Panc1 (cell line): ENCODE measurements around the gene CCR9. TPM values are rescaled to one million over a fixed set of nuclear protein-coding genes. Genes with fewer than 3 reads are reported as not detected.

Experiments
- ATAC-seq: fragments of 200-7000 bp; cut with Tn5 transposase; 2 replicates; pipeline ENCODE4 v1.9.1; 2020; ENCODE audit warnings: mild to moderate bottlenecking, moderate library complexity
- BruUV-seq: library from RNA; stranded (reverse); fragments of 400-500 nt; replicated peaks from 2 replicates; lab custom pipeline; 2021; lab: Mats Ljungman, UMichigan
- CTCF ChIA-PET: fragments of 300-600 bp; sonication (Branson Sonifier 250); formaldehyde crosslinking; loops from one replicate; lab custom pipeline; 2022; ENCODE audit warnings: antibody characterized with exemption; lab: Charles Lee
- POLR2A ChIA-PET: fragments of 300-600 bp; sonication (Branson Sonifier 250); formaldehyde crosslinking; loops from one replicate; lab custom pipeline; 2022; ENCODE audit warnings: antibody characterized with exemption; lab: Charles Lee
- DNase-seq: peaks from one replicate; pipeline ENCODE4 v3.0.0-alpha.2; 2010; ENCODE audit warnings: low read depth, low spot score
- H3K27ac ChIP-seq: 2 replicates; pipeline ENCODE4 v1.5.1; 2011; ENCODE audit warnings: mild to moderate bottlenecking, low read length, inconsistent platforms
- H3K27me3 ChIP-seq: fragments of 200-500 bp; sonication (Bioruptor generic); 2 replicates; pipeline ENCODE4 v1.6.0; 2014; ENCODE audit warnings: low read length, inconsistent platforms; ENCODE audit not compliant: control insufficient read depth, insufficient read depth
- H3K36me3 ChIP-seq: fragments of 200-500 bp; sonication (Bioruptor generic); 2 replicates; pipeline ENCODE4 v1.5.1; 2014; ENCODE audit warnings: inconsistent platforms, mild to moderate bottlenecking, low read length, moderate library complexity; ENCODE audit not compliant: control insufficient read depth, insufficient read depth
- H3K4me1 ChIP-seq: 2 replicates; pipeline ENCODE4 v1.5.1; 2011; ENCODE audit warnings: inconsistent platforms, mild to moderate bottlenecking, low read length, moderate library complexity; ENCODE audit not compliant: control insufficient read depth, insufficient read depth
- H3K4me3 ChIP-seq, 2 experiments: 2 replicates each; pipeline ENCODE4 v1.5.1; 2011 to 2012; ENCODE audit warnings: low read depth in 2 of 2, low read length in 2 of 2, mild to moderate bottlenecking in 2 of 2, inconsistent platforms in 1 of 2, moderate library complexity in 1 of 2
- H3K9me3 ChIP-seq: fragments of 200-500 bp; sonication (Bioruptor generic); 2 replicates; pipeline ENCODE4 v1.5.1; 2014; ENCODE audit warnings: low read depth, mild to moderate bottlenecking, inconsistent platforms, low read length, moderate library complexity; ENCODE audit not compliant: control insufficient read depth, insufficient read depth
- CTCF ChIP-seq: fragments of 450-650 bp; IDR thresholded peaks from 2 replicates; pipeline ENCODE4 v1.5.1; 2017; ENCODE audit warnings: mild to moderate bottlenecking
- POLR2AphosphoS5 ChIP-seq: IDR thresholded peaks from 2 replicates; pipeline ENCODE4 v1.6.1; 2012; ENCODE audit warnings: mild to moderate bottlenecking, low read depth, low read length, moderate library complexity
- REST ChIP-seq, 2 experiments: IDR thresholded peaks; 2 replicates each; pipeline ENCODE4 v1.6.1; 2011 to 2012; ENCODE audit warnings: low read depth in 2 of 2, control low read depth in 1 of 2, low read length in 1 of 2, mild to moderate bottlenecking in 1 of 2, moderate library complexity in 1 of 2; ENCODE audit not compliant: insufficient read depth in 1 of 2
- SIN3A ChIP-seq: IDR thresholded peaks from 2 replicates; pipeline ENCODE4 v1.6.1; 2012; ENCODE audit warnings: low read depth, mild to moderate bottlenecking, low read length, moderate library complexity, borderline replicate concordance; ENCODE audit not compliant: insufficient read depth
- TCF7L2 ChIP-seq: IDR thresholded peaks from 2 replicates; pipeline ENCODE4 v1.6.1; 2011; ENCODE audit warnings: mild to moderate bottlenecking, low read depth, low read length, inconsistent platforms
- in situ Hi-C: cut with HindIII; loops from 2 replicates; pipeline ENCODE4 v1.10.0; 2016; ENCODE audit warnings: low sequenced_read_pairs, low pct_unique_long_range_greater_than_20kb
- intact Hi-C: fragments of 100-400 bp; cut with micrococcal nuclease; formaldehyde crosslinking; loops from one replicate; pipeline ENCODE4 v1.10.0; 2022; ENCODE audit not compliant: unreplicated experiment
- total RNA-seq: library from RNA; stranded (reverse); gene quantifications from one replicate; pipeline ENCODE4 v1.2.1, GENCODE V29; 2021; ENCODE audit not compliant: unreplicated experiment

The CCR9 gene
- total RNA-seq, 1 experiment from 2014 or later: not detected

GRCh38 chr3:45880725-45881077 lies 5.6 kb upstream of the CCR9 start:
- no peak overlapping the region for H3K27ac ChIP-seq
- no peak overlapping the region for H3K4me3 ChIP-seq
- intact Hi-C loops: no loop called here
- no peaks in the 10 kb centered on the region; the same call in 1 of the 2 replicates for H3K27me3 ChIP-seq
- H3K9me3 ChIP-seq: no peaks in the 10 kb centered on the region
- no peak for ATAC-seq
- no peaks in the 10 kb centered on the region for H3K36me3 ChIP-seq
- DNase-seq: no peak
- no TSS peak for BruUV-seq
- ChIA-PET POLR2A (no interaction called here), CTCF (no interaction called here)
- H3K4me1 ChIP-seq: no peaks in the 10 kb centered on the region
- in situ Hi-C loops: no loop called here
- TF ChIP-seq REST (IDR thresholded peaks at IDR 0.05; ENCODE audit: insufficient read depth in 1 of 2, low read depth in 2 of 2, low read length in 1 of 2) (no peak), SIN3A (no peak), POLR2AphosphoS5 (no peak), CTCF (no peak), TCF7L2 (no peak)

- H3K27ac ChIP-seq: no peak overlapping the region
- in situ Hi-C loops: no loop called here
These were observed 5.0 kb upstream of the CCR9 start for GRCh38 chr3:45881078-45882022.

More at GRCh38 chr3:45881078-45882022, 5.0 kb upstream of the CCR9 start:
- H3K27me3 ChIP-seq: no peaks in the 10 kb centered on the region; the same call in 1 of the 2 replicates
- no peaks in the 10 kb centered on the region for H3K4me1 ChIP-seq
- H3K9me3 ChIP-seq: no peaks in the 10 kb centered on the region
- no peaks in the 10 kb centered on the region for H3K36me3 ChIP-seq
- intact Hi-C loops: no loop called here
- POLR2A ChIA-PET: no interaction called here
- ATAC-seq: no peak
- H3K4me3 ChIP-seq: no peak overlapping the region
- no peak for TF ChIP-seq SIN3A
- TF ChIP-seq TCF7L2: no peak
- no peak for TF ChIP-seq REST (IDR thresholded peaks at IDR 0.05; ENCODE audit: insufficient read depth in 1 of 2, low read depth in 2 of 2, low read length in 1 of 2)
- no peak for TF ChIP-seq CTCF
- TF ChIP-seq POLR2AphosphoS5: no peak
- no peak for DNase-seq
- BruUV-seq: no TSS peak
- CTCF ChIA-PET: no interaction called here
